AG04449 (cell line): ENCODE data around the gene SCN11A.

Experiments
- CTCF ChIA-PET: fragments of 350-600 bp; formaldehyde crosslinking; extraction: SDS; loops from one replicate; lab custom pipeline; 2021; ENCODE audit warnings: antibody characterized with exemption; lab: Yijun Ruan, JAX
- POLR2A ChIA-PET: fragments of 400-600, 350-600 bp; formaldehyde crosslinking; extraction: SDS; loops from one replicate; lab custom pipeline; 2020; ENCODE audit warnings: antibody characterized with exemption, inconsistent platforms; lab: Yijun Ruan, JAX
- DNase-seq: peaks from one replicate; pipeline ENCODE4 v3.0.0-alpha.2; 2010; ENCODE audit warnings: low read depth, low spot score
- H3K4me3 ChIP-seq: 2 replicates; pipeline ENCODE4 v1.5.1; 2011; ENCODE audit warnings: low read depth, mild to moderate bottlenecking, control low read depth, low read length
- TF ChIP-seq, protein P1 (sequence below): IDR thresholded peaks from one replicate; pipeline ENCODE4 v1.5.1; 2011; ENCODE audit warnings: mild to moderate bottlenecking, moderate library complexity, low read length, control low read depth, inconsistent platforms; ENCODE audit not compliant: insufficient read depth; ENCODE audit errors: missing control alignments

Gene SCN11A

DNA sequence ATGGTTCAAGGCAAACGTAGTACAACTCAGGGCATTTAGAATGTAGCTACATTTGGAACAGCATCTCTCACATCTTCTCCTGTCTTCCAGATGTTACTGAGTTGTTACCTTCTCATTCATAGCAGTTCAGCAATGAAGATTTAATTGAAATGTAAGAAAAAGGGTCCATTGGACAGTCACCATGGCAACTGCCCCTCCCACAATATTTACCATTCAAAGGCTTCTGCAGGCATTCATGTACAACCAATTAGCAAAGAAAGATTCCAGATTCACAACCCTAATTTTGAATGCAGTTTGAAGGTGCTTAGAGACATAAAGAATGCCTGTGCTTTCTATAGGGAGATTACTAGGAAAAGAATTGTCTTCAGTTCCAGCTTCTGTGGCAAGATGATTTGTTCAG is 22.2 kb downstream of the SCN11A start:
- no peak overlapping the region for H3K4me3 ChIP-seq
- DNase-seq = no peak
- TF ChIP-seq, protein P1, sequence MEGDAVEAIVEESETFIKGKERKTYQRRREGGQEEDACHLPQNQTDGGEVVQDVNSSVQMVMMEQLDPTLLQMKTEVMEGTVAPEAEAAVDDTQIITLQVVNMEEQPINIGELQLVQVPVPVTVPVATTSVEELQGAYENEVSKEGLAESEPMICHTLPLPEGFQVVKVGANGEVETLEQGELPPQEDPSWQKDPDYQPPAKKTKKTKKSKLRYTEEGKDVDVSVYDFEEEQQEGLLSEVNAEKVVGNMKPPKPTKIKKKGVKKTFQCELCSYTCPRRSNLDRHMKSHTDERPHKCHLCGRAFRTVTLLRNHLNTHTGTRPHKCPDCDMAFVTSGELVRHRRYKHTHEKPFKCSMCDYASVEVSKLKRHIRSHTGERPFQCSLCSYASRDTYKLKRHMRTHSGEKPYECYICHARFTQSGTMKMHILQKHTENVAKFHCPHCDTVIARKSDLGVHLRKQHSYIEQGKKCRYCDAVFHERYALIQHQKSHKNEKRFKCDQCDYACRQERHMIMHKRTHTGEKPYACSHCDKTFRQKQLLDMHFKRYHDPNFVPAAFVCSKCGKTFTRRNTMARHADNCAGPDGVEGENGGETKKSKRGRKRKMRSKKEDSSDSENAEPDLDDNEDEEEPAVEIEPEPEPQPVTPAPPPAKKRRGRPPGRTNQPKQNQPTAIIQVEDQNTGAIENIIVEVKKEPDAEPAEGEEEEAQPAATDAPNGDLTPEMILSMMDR = no peak
- ChIA-PET POLR2A (interaction anchor here (0.6 kb wide), 1 partner anchor 8 kb away, joined by 3 read pairs; no protein-coding TSS in a partner anchor), CTCF (interaction anchor here (1.0 to 5.6 kb wide), 15 partner anchors 9 to 534 kb away, joined by 3 to 49 read pairs (median 5); no protein-coding TSS in a partner anchor)

DNA sequence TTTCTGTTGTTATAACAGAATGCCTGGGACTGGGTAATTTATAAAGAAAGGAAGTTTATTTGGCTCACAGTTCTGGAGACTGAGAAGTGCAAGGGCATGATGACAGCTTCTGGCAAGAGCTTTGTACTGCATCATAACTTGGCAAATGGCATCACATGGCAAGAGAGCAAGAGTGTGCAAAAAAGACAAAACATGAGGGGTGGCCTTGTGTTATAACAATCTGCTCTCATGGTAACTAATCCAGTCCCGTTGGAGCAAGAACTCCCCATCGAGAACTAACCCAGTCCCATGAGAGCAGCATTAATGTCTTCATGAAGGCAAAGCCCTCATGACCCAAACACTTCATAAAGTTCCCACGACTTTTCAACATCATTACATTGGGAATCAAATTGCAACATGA is 23.2 kb downstream of the SCN11A start:
- POLR2A ChIA-PET = no interaction called here
- TF ChIP-seq, protein P1 = no peak
- no peak overlapping the region for H3K4me3 ChIP-seq
- CTCF ChIA-PET = interaction anchor here (3.1 to 5.6 kb wide), 2 partner anchors 28 to 508 kb away, joined by 33 to 49 read pairs; no protein-coding TSS in a partner anchor
- no peak for DNase-seq

DNA sequence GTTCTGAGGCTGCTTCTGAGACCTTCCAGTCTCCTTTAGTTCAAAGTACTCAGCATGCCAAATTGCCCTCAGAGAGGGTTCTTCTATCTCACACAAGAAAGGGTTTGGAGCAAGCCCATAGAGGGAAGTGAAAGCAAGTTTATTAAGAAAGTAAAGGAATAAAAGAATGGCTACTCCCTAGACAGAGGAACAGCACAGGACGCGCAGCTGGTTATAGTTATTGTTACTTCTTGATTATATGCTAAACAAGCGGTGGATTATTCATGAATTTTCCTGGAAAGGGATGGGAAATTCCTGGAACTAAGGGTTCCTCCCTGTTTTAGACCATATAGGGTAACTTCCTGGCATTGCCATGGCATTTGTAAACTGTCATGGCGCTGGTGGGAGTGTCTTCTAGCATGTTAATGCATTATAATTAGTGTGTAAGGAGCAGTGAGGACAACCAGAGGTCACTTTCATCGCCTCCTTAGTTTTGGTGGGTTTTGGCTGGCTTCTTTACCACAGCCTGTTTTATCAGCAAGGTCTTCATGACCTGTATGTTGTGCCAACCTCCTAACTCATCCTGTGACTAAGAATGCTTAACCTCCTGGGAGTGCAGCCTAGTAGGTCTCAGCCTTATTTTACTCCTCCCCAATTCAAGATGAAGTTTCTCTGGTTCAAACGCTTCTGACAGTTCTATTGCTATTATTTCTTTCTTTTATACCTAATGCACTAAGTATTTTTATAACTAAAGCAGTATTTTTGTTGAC is 26.3 kb downstream of the SCN11A start:
- DNase-seq = no peak
- no peak overlapping the region for H3K4me3 ChIP-seq
- TF ChIP-seq, protein P1 = no peak
- ChIA-PET POLR2A (no interaction called here), CTCF (no interaction called here)

DNA sequence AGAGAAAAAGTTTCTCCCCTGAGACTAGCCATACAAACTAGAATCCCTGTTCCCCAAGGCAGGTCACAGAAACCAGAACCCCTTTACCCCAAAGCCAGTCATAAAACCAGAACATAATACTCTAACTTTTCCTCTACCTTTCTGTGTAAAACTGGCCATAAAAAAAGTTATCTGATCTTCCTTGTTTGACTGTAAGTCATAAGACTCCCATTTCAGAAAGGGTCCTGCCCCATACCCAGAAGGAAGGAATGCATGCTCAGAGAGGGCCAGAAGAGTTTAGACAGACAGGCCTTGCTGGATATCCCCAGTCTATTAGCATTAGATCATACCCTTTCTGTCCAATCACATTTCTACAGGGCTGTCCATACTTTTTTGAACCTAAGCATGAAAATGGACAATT is 27.2 kb downstream of the SCN11A start:
- ChIA-PET POLR2A (no interaction called here), CTCF (no interaction called here)
- H3K4me3 ChIP-seq = no peak overlapping the region
- TF ChIP-seq, protein P1 = no peak
- no peak for DNase-seq

DNA sequence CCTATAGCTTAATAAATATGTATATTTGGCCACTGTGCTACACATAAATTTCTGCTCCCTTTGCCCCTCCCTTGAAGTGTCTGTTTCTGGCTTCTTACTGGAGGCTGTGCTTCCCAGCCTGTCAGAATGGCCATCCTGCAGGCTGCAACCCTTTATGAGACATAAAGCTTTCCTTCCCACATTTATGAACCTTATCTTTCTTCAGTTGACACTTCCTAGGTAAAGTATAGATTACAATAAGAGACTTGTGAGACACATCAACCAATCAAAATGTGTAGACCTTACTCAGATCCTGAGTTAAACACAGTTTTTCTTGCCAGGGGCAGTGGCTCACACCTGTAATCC is 29.5 kb downstream of the SCN11A start:
- no peak overlapping the region for H3K4me3 ChIP-seq
- TF ChIP-seq, protein P1 = no peak
- DNase-seq = no peak
- POLR2A ChIA-PET = no interaction called here
- CTCF ChIA-PET = interaction anchor here (2.8 kb wide), 1 partner anchor 22 kb away, joined by 9 read pairs; no protein-coding TSS in a partner anchor

DNA sequence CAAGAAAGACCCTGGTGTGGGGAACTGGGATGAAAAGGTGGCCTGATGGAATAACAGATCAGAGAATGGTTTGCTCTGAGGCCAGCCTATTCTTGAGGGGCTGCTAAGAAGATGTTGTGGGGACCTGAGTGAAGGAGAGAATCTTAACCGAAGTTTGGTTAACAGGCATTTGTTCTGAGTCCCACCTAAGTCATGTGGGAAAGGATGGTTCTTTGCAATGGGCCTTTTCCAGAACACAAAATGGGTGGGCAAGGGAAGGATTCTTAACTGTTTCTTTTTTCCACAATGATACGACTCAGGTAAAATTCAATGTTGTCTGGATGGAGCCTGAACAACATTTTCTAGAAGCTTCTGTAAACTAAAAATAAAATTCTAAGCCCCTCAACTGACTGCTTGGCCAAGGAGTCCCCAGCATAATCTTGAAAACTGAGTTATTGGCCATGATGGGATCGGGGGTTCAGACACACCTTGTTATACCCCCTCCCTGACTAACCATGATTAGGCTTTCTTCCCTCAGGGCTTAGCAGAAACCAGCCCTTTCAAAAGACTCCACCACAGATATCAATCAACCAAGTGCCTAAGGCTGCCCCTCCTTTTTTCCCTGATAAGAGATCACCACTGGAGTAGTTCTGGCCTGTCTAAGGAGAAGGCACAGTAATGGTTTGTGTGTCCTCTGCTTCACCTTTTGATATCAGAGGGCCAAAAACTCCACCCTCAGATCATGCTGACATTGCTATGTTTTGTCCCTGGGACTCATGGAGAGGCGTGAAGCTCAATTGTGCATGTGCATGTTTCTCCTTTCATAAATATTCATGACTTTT is 30.1 kb downstream of the SCN11A start:
- ChIA-PET POLR2A (no interaction called here), CTCF (interaction anchor here (2.8 kb wide), 1 partner anchor 21 kb away, joined by 9 read pairs; no protein-coding TSS in a partner anchor)
- H3K4me3 ChIP-seq = no peak overlapping the region
- no peak for DNase-seq
- TF ChIP-seq, protein P1 = no peak
